ENCODE data around the gene ANKS1A. TPM values are rescaled to one million over a fixed set of nuclear protein-coding genes. Genes with fewer than 3 reads are reported as not detected.

The ANKS1A gene
- total RNA-seq, 1 donor from 2014 or later = 76.9 TPM

DNA sequence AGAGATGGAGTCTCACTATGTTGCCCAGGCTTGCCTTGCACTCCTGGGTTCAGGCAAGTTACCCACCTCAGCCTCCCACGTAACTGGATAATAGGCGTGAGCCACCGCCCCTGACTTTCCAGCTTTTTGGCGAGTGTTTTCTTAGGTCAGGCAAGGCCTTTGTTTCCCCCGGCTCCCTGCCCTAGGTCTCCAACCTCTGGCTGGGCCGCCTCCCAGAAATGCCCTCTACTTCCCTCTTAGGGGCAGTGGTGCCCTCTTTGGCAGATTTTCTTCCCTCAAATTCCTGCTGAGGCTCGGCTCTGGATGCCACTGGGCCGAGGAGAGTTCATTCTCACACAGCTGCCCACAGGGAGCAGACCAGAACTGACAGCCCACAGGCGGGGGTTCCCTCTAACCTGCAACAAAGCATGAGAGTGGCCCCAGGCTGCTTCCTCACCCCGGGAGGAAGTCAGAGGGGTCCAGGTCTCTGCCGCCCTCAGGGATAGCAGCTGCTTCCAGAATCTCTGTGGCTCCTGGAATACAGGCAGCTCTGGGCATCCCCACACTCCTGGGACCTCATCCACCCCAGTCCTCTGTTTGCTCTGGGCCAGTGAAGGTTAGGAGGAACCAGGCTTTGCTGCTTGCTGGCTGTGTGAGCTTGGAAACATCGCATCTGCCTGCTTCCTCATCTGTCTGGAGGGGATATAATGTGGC, 195.6 kb downstream of the ANKS1A start:
- DNase-seq = no peak
- TF ChIP-seq, protein P1, sequence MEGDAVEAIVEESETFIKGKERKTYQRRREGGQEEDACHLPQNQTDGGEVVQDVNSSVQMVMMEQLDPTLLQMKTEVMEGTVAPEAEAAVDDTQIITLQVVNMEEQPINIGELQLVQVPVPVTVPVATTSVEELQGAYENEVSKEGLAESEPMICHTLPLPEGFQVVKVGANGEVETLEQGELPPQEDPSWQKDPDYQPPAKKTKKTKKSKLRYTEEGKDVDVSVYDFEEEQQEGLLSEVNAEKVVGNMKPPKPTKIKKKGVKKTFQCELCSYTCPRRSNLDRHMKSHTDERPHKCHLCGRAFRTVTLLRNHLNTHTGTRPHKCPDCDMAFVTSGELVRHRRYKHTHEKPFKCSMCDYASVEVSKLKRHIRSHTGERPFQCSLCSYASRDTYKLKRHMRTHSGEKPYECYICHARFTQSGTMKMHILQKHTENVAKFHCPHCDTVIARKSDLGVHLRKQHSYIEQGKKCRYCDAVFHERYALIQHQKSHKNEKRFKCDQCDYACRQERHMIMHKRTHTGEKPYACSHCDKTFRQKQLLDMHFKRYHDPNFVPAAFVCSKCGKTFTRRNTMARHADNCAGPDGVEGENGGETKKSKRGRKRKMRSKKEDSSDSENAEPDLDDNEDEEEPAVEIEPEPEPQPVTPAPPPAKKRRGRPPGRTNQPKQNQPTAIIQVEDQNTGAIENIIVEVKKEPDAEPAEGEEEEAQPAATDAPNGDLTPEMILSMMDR (IDR thresholded peaks at IDR 0.05; ENCODE audit: partially characterized antibody, unreplicated experiment) = no peak
- H3K9me3 Mint-ChIP-seq (ENCODE audit: unreplicated experiment) = peaks cover 4% of the 10 kb centered on the region
- H3K27me3 Mint-ChIP-seq (ENCODE audit: unreplicated experiment) = peaks cover 8% of the 10 kb centered on the region
- no peaks in the 10 kb centered on the region for H3K36me3 Mint-ChIP-seq (ENCODE audit: unreplicated experiment)
- H3K4me1 Mint-ChIP-seq (ENCODE audit: low read depth, unreplicated experiment) = peaks cover 13% of the 10 kb centered on the region
- H3K27ac Mint-ChIP-seq (ENCODE audit: unreplicated experiment) = no peak overlapping the region
- no peak overlapping the region for H3K4me3 Mint-ChIP-seq (ENCODE audit: unreplicated experiment)

DNA sequence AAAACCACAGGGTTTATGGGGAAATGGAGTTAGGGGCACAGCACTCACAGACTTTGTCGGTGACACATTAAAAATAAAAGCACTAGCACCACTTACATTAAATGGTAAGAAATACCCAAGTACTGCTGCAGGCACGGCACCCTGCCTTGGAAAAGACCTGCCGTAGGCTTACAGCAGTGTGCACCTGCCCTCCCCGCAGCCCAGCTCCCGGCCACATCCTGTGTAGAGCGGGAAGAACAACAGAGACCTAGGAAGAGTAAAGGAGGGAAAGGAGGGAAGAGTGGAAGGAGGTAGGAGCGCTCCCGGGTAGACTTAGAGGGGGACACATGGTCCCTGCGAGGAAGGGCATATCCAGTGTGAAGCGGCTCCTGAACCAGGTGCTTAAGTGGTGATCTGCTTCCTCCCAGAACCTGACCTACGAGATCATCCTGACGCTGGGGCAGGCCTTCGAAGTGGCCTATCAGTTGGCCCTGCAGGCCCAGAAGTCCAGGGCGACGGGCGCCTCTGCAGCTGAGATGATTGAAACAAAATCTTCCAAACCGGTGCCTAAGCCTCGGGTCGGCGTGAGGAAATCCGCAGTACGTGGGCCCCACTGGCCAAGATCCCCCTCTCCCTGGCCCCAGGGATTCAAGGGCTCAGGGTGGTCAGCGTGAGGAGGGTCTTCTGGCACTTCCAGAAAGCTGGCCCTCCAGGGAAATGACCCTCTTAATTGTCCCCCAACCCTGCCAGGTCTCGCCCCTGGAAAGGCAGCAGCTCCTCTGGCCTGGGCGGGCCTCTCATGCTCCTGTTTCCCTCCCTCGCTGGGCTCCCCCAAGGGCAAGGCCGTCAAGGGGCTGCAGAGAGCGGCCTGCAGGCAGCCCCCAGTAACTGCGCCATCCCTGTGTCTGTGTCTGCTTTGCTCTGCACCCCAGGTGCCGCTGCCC, 196.6 kb downstream of the ANKS1A start:
- no peak for DNase-seq
- H3K27me3 Mint-ChIP-seq (ENCODE audit: unreplicated experiment) = peaks cover 8% of the 10 kb centered on the region

DNA sequence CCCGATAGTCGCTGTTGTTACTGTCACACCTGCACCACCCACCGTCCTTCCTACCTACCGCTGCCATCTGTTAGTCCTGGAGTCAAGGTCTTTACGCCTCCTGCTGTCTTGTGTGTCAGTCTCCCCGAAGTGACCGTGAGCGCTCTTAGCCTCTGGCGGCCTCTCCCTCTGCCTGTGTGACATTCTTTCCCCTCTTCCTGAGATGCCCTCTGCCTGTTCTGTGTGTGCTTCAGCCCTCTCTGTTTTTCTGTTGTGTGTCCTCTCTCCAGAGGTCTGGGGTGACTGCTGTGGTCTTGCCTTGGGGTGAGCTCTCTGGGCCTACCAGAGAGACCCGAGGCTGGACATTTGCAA, 197.2 kb downstream of the ANKS1A start:
- no peak overlapping the region for H3K4me3 Mint-ChIP-seq (ENCODE audit: unreplicated experiment)
- peaks cover 4% of the 10 kb centered on the region for H3K9me3 Mint-ChIP-seq (ENCODE audit: unreplicated experiment)
- peaks cover 26% of the 10 kb centered on the region for H3K4me1 Mint-ChIP-seq (ENCODE audit: low read depth, unreplicated experiment)
- no peak for DNase-seq
- H3K27ac Mint-ChIP-seq (ENCODE audit: unreplicated experiment) = no peak overlapping the region
- H3K27me3 Mint-ChIP-seq (ENCODE audit: unreplicated experiment) = peaks cover 7% of the 10 kb centered on the region
- no peaks in the 10 kb centered on the region for H3K36me3 Mint-ChIP-seq (ENCODE audit: unreplicated experiment)
- TF ChIP-seq, protein P1 (IDR thresholded peaks at IDR 0.05; ENCODE audit: partially characterized antibody, unreplicated experiment) = no peak

More for the DNA sequence above, 196.6 kb downstream of the ANKS1A start:
- TF ChIP-seq, protein P1 (IDR thresholded peaks at IDR 0.05; ENCODE audit: partially characterized antibody, unreplicated experiment) = no peak
- H3K27ac Mint-ChIP-seq (ENCODE audit: unreplicated experiment) = no peak overlapping the region
- no peak overlapping the region for H3K4me3 Mint-ChIP-seq (ENCODE audit: unreplicated experiment)
- H3K4me1 Mint-ChIP-seq (ENCODE audit: low read depth, unreplicated experiment) = peaks cover 20% of the 10 kb centered on the region
- peaks cover 4% of the 10 kb centered on the region for H3K9me3 Mint-ChIP-seq (ENCODE audit: unreplicated experiment)
- no peaks in the 10 kb centered on the region for H3K36me3 Mint-ChIP-seq (ENCODE audit: unreplicated experiment)

GRCh38 chr6:35086636-35087360, 197.7 kb downstream of the ANKS1A start:
- Mint-ChIP-seq H3K27me3 (ENCODE audit: unreplicated experiment) (peaks cover 7% of the 10 kb centered on the region), H3K9me3 (ENCODE audit: unreplicated experiment) (peaks cover 4% of the 10 kb centered on the region), H3K36me3 (ENCODE audit: unreplicated experiment) (no peaks in the 10 kb centered on the region), H3K27ac (ENCODE audit: unreplicated experiment) (no peak overlapping the region), H3K4me3 (ENCODE audit: unreplicated experiment) (no peak overlapping the region), H3K4me1 (ENCODE audit: low read depth, unreplicated experiment) (peaks cover 31% of the 10 kb centered on the region)
- DNase-seq = no peak
- TF ChIP-seq, protein P1 (IDR thresholded peaks at IDR 0.05; ENCODE audit: partially characterized antibody, unreplicated experiment) = no peak
